HG02870 (cell line): ENCODE data around the gene CMTM5.

Experiments used
- ATAC-seq: cut with Tn5 transposase; IDR thresholded peaks from one replicate; pipeline ENCODE4 v1.9.1; 2021; ENCODE audit warnings: mild to moderate bottlenecking, moderate library complexity; ENCODE audit not compliant: unreplicated experiment

Gene CMTM5, protein sequence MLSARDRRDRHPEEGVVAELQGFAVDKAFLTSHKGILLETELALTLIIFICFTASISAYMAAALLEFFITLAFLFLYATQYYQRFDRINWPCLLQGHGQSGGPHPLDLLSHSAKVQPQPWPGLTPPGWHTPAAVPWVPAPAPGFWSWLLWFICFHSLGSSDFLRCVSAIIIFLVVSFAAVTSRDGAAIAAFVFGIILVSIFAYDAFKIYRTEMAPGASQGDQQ

DNA sequence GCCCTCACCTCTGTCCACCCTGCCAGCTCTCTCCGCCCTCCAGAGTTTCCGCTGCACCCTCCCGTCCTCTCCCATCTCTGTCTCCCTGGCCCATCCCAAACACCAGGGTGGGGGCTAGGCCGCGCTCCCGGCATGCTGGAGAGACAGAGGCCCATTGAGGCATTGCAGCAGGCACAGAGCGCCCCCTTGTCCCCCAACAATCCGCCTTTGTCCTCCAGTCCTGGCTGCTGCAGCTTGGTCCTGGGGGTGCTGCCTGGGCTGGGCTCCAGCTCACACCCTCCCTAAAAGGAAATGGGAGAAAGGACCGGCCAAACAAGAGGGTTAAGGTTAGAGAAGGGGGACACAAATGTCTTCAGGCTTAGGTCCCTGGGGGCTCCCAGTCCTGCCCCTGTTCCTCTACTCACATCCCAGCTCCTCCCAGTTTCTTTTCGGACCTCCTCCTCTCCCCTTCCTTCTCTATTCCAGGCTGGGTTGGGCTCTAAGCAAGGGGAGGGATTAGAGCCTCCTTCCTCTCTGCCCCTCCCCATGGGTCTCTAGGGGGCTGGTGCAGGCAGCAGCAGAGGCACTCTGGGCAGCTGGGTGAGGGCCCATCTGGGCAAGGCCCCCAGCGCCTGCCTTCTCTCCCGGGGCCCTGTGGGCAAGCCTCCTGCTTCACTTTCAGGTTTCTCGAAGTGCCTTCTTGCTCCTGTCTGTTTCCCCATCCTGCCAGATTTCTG is at the start of gene CMTM5:
Gene CMTM5, plus strand, starts transcription at position 565 of the 716 bp plus-strand sequence. CDS start 206 bp downstream, outside the sequence.
- no peak for ATAC-seq

DNA sequence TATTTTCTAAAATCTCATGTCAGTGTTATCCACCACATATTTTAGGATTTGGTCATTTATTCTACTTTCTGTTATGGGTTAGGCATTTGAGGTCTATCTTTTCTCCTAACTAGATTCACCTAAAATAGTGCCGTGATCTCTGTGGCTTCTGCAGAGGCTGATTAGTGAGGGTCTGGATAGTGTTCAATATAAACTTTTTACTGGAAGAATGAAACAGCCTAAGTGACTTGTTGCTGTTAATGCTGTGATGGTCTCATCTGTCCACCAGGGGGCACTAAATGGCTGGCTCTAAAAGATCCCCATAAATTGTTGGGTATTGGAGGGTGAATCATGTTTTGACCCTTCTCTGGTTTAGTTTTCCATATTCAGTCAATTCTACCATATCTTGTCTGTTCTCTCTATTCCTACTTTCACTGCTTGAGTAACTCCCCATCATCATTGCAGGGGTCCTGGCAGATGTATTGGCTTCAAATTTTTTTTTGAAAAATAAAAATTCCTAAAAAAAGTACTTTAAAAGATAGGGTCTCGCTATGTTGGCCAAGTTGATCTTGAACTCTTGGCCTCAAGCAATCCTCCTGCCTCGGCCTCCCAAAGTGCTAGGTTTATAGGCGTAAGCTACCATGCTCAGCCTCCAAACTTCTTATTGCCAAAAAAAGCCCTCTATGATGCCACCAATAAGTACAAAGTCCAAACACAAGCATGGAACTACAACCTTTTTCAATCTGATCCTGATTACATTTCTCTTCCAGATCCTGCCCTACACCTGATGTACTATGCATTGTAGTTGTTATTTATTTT is 48.7 kb upstream of the CMTM5 start:
- no peak for ATAC-seq

DNA sequence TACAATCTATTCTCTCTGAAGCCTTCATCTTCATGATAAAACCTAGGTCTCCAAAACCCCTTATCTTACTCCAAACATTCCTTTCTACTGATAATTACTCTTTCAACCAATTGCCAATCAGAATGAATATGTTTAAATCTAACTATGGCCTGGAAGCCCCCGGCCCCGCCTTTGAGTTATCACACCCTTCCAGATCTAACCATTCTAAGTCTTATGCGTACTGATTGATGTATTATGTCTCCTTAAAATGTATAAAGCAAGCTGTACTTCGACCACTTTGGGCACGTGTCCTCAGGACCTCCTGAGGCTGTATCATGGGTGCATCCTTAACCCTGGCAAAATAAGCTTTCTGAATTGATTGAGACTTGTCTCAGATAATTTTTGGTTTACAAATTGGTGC is 41.2 kb upstream of the CMTM5 start:
- no peak for ATAC-seq

DNA sequence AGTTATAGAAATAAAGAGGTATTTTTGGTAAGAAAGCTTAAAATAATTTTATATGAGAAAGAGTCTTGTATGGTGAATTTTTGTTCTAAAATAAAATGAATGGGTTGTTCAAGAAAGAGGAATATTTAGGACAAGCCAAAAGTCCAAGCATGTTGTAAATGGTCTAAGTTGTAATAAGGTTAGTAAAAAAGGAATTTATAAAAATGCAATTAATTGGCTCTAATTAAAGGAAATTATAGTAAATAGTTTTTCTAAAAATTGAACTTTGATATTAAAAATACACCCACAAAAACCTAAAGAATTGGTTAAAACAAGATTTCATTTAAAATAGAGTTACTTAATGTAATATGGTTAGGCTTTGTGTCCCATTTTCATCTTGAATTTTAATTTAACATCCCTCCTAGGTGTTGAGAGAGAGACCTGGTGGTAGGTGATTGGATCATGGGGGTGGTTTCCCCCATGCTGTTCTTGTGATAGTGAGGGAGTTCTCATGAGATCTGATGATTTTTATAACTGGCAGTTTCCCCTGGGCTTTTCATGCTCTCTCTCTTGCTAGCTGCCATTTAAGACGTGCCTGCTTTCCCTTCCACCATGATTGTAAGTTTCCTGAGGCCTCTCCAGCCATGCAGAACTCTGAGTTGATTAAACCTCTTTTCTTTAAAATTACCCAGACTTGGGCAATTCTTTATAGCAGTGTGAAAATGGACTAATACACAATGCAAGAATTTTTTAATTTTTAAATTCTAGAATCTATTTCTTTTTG is 37.2 kb upstream of the CMTM5 start:
- no peak for ATAC-seq

DNA sequence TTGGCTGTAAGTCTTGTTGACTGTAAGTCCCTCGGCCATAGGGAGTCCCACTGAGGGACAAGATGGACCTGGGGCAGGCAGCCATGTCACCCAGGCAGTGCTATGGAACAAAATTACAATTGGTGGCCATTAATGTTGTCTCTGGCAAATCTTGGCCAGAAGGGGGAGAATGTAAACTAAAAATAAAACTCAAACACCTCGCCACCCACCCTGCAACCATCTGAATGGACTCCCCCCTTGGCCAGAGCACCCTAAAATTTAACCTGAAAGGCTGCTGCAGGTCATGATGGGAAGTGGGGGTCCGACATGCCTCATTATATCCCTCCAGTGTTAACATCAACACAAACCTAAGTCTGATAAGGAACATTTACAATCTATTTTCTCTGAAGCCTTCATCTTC is 32.4 kb upstream of the CMTM5 start:
- ATAC-seq: no peak

DNA sequence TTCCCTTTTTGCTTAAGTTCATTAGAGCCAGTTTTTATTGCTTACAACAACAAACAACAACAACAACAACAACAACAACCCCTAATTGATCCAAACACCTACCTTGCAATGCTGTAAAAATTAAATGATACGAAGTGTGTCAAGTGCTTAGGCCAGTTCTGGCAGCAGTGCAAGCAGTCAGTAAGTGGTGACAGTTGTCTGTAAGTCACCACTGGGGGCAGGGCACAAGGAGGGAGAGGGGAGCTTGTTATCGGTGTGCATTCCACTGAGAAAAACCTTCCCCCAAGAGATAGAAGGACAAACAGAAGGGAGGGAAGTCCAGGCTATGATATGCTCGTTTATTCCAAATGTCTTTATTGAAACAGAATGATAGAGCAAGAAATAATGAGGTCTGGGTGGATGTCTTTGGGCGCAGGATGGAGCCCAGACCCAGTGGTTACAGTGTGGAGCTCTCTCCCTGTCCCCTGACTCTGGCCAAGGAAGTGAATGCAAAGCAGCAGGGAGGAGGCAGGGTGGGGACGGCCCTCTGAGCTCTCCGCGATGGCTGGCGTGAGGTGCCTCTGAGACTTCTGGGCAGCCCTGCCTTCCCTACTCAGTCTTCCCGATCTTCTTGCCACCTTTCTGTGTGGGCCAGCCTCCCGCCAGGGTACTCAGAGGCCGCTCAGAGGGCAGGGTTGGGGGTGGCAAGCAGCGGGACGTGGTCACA is 30.7 kb upstream of the CMTM5 start:
- ATAC-seq: no peak

DNA sequence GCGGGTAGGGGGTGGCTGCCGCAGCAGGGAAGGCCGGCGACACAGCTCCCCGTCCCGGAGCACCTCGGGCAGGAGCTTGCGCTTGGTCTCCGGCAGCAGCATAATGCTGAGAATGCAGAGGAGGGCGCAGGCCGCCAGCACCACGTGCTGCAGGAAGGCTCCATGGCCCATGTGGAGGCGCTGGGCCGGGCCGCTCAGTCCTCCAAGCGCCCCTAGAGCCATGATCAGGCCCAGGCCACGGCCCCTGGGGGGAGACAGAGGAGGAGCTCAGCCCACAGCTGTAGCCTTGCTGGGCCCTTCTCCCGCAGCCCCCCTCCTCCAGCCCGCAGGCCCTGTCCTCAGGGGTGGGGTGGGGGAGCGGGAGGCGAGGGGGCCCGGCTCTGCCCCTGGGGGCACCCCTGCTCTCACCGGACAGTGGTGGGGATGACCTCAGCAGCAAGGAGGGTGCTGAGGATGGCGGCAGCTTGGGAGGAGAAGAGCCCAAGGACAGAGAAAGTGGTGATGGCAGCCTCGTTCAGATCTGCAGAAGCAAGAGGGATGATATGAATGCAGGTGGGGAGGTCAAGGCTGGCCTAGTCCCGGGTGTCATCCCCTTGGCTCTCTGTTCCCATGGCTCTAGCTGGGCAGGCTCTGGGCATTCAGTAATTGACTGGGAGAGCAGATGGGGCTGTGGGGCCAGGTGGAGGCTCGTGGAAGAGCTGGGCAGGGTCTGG is 30.0 kb upstream of the CMTM5 start:
- no peak for ATAC-seq

DNA sequence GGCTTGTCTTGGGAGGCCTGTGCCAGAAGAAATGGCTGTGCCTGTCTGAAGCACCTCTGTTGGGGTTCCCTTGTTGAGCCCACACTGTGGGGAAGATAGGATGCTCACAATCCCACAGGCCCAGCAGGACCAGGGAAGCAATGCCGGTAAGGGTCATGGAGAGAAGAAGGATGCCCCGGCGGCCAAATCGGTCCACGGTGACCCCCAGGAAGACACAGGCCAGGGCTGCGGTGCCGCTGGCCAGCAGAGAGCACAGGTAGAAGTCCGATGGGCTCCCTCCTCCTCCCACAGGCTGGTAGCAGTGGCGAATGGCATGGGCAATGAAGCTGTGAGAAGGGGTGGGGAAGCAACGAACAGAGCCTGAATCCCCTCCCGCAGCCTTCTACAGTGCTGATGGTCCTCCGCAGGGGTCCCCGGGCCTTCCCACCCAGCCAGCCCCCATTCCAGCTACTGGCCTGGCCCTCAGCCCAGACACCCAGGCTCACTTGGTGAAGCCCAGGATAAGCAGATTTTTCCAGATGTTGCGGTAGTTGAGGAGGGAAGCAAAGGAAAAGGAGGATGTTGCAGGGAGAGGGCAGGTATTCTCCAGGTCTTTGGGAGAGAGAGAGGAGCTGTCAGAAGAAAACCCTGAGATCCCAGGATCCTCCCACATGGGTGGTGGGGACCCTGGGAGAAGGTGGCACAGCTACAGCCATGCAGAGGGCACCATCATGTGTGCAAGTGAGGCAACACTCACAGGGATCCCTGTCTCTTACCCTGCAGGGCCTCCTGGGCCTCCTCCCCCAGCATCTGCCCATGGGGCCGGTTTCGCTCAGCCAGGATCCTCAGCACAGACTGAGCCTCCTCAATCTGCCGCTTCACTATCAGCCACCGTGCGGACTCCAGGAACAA is 29.2 kb upstream of the CMTM5 start:
- ATAC-seq: no peak

DNA sequence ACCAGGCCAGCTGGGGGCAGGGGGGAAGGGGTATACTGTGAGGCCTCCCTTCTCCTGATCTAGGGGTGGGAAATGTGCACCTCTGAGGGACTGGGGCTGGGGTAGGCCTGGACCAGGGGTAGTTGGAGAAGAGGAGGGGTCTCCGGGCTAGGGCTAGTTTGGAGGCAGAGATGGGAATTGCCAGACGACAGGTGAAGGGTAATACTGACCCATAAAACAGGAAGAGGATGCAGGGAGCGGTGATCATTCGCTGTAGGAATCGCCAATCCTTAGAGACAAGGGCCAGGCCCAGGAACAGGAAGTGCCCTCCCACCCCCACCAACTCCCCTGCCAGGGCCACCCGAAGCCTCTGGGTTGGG is 28.6 kb upstream of the CMTM5 start:
- ATAC-seq: no peak

DNA sequence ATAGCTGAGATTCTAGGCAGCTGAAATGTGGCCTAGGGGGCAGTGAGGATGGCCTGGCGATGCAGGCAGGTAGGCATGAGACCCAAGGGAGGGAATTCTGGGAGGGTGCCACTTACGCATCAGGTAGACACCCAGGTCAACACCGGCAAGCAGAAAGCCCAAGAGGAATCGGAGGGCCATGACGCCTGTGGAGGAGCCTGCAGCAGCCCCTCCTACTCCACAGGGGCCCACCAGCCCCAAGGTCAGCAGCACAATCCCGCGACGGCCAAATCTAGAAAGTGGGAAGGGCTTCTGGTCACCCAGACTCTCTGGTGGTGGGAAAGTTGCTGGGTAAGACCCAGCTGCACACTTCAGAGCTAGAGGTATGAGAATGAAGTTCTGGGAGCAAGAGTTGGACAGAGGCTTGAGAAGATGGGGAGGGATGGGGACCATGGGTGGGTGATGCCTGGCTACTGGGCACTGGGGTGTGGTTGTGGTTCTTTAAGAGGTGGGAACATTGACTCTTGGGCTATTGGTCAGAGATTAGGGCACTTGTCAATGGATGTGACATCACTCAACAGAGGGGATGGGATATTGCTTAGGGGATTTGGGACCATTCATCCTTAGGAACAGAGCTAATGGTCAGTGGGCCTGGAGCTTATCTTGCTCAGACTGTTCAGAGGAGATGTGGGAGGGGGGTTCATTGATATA is 27.5 kb upstream of the CMTM5 start:
- no peak for ATAC-seq

DNA sequence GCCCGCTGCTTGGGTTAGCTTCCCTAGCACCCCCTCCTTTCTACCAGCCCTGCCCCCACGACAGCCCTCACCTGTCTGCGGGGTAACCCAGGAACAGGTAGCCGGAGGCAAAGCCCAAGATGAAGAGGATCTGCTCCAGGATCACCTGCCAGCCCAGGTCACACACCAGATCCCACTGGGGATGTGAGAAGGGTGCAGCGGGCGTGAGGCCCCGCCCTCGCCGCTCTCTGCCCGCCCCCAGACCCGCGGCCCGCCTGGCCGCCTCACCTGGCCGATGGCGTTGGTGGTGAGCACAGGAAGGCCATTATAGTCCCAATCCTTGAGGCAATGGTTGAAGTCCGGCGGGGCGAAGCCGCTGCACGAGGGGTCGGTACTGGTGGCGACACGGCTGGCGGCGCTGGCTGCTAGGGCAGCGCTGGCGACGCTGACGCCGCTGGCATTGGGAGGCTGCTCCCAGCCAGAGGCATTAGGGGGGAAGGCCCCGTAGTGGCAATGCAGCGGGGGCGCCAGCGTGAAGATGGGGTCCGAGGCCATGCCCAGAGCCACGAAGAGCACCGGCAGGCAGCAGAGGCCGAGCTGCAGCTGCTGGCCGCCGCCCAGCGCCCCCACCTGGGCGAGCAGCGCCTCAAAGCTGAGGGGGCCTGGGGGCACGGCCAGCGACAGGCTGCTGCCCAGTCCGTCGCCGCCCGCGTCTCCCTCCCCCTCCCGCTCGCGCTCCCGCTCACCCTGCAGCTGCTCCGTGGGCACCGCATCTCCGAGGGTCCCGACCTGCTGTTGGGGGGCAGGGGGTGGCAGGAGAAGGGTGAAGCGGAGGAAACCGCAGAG is 25.0 kb upstream of the CMTM5 start:
- ATAC-seq: no peak

DNA sequence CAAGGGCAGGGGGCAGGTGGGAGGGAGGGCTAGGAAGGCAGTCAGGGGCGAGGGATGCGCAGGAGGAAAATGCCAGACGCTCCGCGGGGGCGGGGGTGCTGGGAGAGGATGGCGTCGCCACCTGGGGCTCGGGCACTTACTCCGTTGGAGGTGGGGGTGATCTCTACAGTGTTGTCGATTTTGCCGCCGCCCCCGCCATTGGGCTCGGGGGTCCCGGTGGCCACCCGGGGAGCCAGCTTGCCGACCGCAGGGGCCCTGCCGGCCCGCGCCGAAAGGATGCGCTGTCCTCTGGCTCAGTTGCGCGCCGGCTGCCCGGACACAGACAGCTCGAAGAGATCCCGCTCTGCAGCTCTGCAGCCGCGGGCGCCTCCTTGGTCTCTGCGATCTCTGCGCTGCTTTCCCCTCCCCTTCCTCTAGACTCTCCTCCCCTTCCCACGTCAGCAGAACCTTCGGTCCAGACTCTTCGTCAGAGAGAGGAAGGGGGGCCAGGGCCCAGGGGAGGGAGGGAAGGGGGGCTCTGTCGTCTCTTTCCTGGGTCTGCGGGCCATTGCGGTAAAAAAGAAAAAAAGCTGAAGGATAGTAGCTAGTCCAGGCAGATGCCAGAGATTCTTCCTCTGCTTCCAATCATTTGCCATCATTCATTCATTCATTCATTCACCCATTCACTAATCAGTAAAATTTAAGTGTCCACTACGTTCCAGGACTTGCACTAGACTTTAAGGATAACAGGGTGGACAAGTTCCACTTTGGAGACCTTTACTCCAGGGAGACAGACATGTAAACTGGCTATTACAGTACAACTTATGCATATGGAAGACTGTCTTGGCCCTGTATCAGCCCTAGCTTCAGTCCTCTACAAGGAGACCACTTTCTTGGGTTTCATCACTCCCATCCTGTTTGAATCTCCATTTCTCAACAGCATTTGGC is 24.1 kb upstream of the CMTM5 start, which contains the start of gene SLC22A17:
Gene SLC22A17, minus strand, starts transcription at position 382 of the 927 bp plus-strand sequence.
- no peak for ATAC-seq

DNA sequence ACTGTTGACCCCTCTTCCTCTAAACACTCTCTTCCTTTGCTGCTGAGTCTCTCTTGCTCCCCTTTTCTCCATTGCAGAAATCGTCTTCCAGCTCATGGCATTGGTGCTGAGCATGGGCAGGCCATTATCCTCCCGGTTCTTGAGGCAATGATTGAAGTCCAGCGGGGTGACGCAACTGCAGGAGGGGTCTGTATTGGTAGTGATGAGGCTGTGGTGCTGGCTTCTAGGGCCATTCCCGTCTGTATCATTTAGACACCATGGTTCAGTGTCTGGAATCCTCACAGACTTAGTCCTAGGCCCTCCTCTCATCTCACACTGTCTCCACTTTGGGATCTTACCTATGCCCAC is 23.4 kb upstream of the CMTM5 start:
- ATAC-seq: no peak

DNA sequence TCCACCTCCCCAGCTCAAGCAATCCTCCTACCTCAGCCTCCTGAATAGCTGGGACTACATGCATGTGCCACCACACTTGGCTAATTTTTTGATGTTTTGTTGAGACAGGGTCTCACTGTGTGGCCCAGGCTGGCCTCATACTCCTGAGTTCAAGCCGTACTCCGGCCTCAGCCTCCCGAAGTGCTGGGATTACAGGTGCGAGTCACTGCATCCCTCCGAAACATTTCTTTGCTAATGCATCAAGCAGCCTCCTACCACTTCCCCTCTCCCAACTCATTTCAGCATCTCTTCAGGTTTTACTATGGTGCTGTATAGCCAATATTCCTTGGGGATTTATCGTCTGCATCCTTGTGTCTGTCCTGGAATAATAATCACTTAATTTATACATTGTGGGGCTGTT is 21.9 kb upstream of the CMTM5 start:
- ATAC-seq: no peak

DNA sequence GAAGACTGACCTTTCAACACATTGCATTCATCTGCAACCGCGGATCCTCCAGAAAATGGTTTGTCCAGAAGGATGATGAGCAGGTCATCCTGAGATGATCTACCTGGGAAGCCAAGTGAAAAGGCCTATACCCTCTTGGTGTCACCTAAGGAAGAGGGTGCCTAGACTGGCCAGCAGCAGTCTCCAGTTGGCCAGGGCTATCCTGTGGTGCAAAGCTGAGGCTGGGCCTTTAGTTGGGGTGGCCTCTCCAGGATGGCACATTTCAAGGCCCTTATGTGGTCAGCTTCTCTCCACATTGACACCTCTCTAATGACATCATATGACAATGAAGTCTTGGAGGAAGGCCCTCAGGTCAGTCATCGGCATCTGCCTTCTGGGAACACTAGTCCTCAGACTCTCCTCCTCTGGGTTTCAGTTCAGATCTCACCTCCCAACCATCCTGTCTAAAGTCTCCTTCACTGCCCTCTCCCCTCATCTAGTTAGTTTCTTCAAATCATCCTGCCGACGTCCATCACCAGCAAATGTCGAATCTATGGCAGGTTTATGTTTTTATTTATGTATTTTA is 20.9 kb upstream of the CMTM5 start:
- no peak for ATAC-seq

DNA sequence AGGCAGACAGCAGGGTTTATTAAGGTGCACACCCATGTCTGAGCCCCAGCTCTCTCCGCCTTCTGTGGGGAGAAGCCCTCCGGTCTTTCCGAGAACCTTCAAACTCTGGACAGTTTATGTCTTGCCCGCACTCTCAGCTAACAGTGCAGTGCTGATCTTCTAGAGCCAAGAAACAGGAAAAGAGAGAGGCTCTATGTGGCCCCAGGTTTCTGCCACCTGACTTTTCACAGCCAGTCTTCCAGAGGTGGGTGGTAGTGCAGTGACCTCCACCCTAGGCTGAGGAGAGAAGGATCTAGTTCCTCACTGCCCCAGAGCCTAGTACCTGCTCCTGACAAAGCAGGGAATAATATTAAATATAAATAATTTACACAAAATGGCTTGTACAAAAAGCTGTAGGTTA is 20.2 kb upstream of the CMTM5 start:
- no peak for ATAC-seq
